Common myeloid progenitor, CD34-positive (primary cell): ENCODE data around the gene TPT1.

Source experiments
- CTCF ChIA-PET: fragments of 350-600 bp; sonication (Branson Sonifier 250); formaldehyde crosslinking; loops from one replicate; lab custom pipeline; 2021; ENCODE audit warnings: antibody characterized with exemption; lab: Charles Lee
- POLR2A ChIA-PET: fragments of 350-600 bp; sonication (Branson Sonifier 250); formaldehyde crosslinking; loops from one replicate; lab custom pipeline; 2021; ENCODE audit warnings: antibody characterized with exemption; lab: Charles Lee
- DNase-seq, 3 donors: peaks; one replicate each; pipeline versions ENCODE4 v3.0.0 to v3.0.0-alpha.2; 2013
- H3K27ac ChIP-seq, 2 experiments: 1 replicate in 1 of 2; 2 replicates in 1 of 2; pipeline ENCODE4 v1.7.0; 2013; ENCODE audit warnings: inconsistent platforms in 2 of 2, low read length in 2 of 2, mild to moderate bottlenecking in 2 of 2, low read depth in 1 of 2, moderate library complexity in 1 of 2; ENCODE audit not compliant: severe bottlenecking in 2 of 2, insufficient read depth in 1 of 2, poor library complexity in 1 of 2
- H3K27me3 ChIP-seq, 5 experiments: replicated peaks in 2 of 5; 1 replicate in 3 of 5; 2 replicates in 2 of 5; pipeline versions ENCODE4 v1.6.1 to v1.7.0; 2013; ENCODE audit warnings: low read length in 4 of 5, mild to moderate bottlenecking in 2 of 5, moderate library complexity in 2 of 5, inconsistent platforms in 1 of 5; ENCODE audit not compliant: insufficient read depth in 5 of 5, control insufficient read depth in 4 of 5
- H3K36me3 ChIP-seq, 4 experiments: 1 replicate in 2 of 4; 2 replicates in 2 of 4; pipeline versions ENCODE4 v1.6.1 to v1.7.0; 2013; ENCODE audit warnings: low read length in 3 of 4, control low read depth in 1 of 4, mild to moderate bottlenecking in 1 of 4; ENCODE audit not compliant: control insufficient read depth in 4 of 4, insufficient read depth in 4 of 4
- H3K4me1 ChIP-seq, 4 experiments: 1 replicate in 3 of 4; 2 replicates in 1 of 4; pipeline versions ENCODE4 v1.6.1 to v1.7.1; 2013; ENCODE audit warnings: low read length in 3 of 4, mild to moderate bottlenecking in 3 of 4, control low read depth in 1 of 4, inconsistent platforms in 1 of 4, moderate library complexity in 1 of 4; ENCODE audit not compliant: control insufficient read depth in 4 of 4, insufficient read depth in 4 of 4; ENCODE audit errors: control extremely low read depth in 1 of 4
- H3K4me3 ChIP-seq, 7 experiments: 1 replicate in 4 of 7; 2 replicates in 3 of 7; pipeline versions ENCODE4 v1.5.1 to v1.7.0; 2013; ENCODE audit warnings: mild to moderate bottlenecking in 7 of 7, low read length in 6 of 7, moderate library complexity in 6 of 7, inconsistent platforms in 2 of 7, low read depth in 2 of 7, control low read depth in 1 of 7; ENCODE audit not compliant: insufficient read depth in 4 of 7, control insufficient read depth in 1 of 7; ENCODE audit errors: extremely low read depth in 1 of 7
- H3K9me3 ChIP-seq, 5 experiments: 1 replicate in 4 of 5; 2 replicates in 1 of 5; pipeline versions ENCODE4 v1.6.1 to v1.7.1; 2013; ENCODE audit warnings: low read length in 4 of 5, mild to moderate bottlenecking in 2 of 5, inconsistent platforms in 1 of 5, low read depth in 1 of 5, moderate library complexity in 1 of 5; ENCODE audit not compliant: control insufficient read depth in 4 of 5, insufficient read depth in 2 of 5; ENCODE audit errors: control extremely low read depth in 1 of 5
- WGBS: methylation state at CpG from one replicate; pipeline ENCODE4 v1.1.5; 2013; ENCODE audit not compliant: insufficient coverage; 5-methylcytosine and 5-hydroxymethylcytosine counted together

TPT1 gene

GRCh38 chr13:45361596-45362206, 20.7 kb upstream of the TPT1 start:
- peaks cover 0 to 16% (median 15%) of the 10 kb centered on the region in 4 experiments for H3K4me1 ChIP-seq
- H3K27ac ChIP-seq = no peak overlapping the region
- WGBS = over 99% methylated on average over 13 of the region's 14 CpGs
- H3K4me3 ChIP-seq = no peak overlapping the region
- H3K9me3 ChIP-seq = peaks cover 0 to 5% (median 0%) of the 10 kb centered on the region in 5 experiments
- ChIA-PET CTCF (interaction anchor here (0.9 to 2.1 kb wide), 4 partner anchors 20 to 82 kb away, joined by 3 to 11 read pairs (median 4); no protein-coding TSS in a partner anchor), POLR2A (no interaction called here)
- DNase-seq = no peak
- peaks cover 0 to 17% (median 13%) of the 10 kb centered on the region in 4 experiments for H3K36me3 ChIP-seq
- no peaks in the 10 kb centered on the region for H3K27me3 ChIP-seq

GRCh38 chr13:45356966-45357672, 16.1 kb upstream of the TPT1 start:
- WGBS = 0% methylated on average over 6 of the region's 7 CpGs
- CTCF ChIA-PET = interaction anchor here (0.7 to 5.8 kb wide), 11 partner anchors 10 to 310 kb away, joined by 3 to 32 read pairs (median 5); partner anchors contain the start of gene TPT1
- Histone ChIP-seq H3K4me3 (no peak overlapping the region), H3K36me3 (peaks cover 5 to 16% (median 11%) of the 10 kb centered on the region in 4 experiments), H3K27ac (no peak overlapping the region), H3K9me3 (no peaks in the 10 kb centered on the region), H3K4me1 (peaks cover 0 to 19% (median 16%) of the 10 kb centered on the region in 4 experiments), H3K27me3 (no peaks in the 10 kb centered on the region)
- POLR2A ChIA-PET = interaction anchor here (0.9 to 3.2 kb wide), 5 partner anchors 12 to 27 kb away, joined by 3 to 20 read pairs (median 3); partner anchors contain the start of gene TPT1
- DNase-seq = peak; percentile 67 to 98 (median 97)

GRCh38 chr13:45353895-45354294, 12.9 kb upstream of the TPT1 start:
- Histone ChIP-seq H3K4me3 (no peak overlapping the region), H3K9me3 (no peaks in the 10 kb centered on the region), H3K27ac (no peak overlapping the region), H3K27me3 (no peaks in the 10 kb centered on the region), H3K4me1 (peaks cover 0 to 18% (median 16%) of the 10 kb centered on the region in 4 experiments), H3K36me3 (peaks cover 8 to 29% (median 22%) of the 10 kb centered on the region in 4 experiments)
- no CpG with 5 or more reads among the region's 1 CpG for WGBS
- POLR2A ChIA-PET = interaction anchor here (0.7 kb wide), 1 partner anchor 265 kb away, joined by 3 read pairs; no protein-coding TSS in a partner anchor
- CTCF ChIA-PET = no interaction called here
- DNase-seq = no peak

- POLR2A ChIA-PET = interaction anchor here (0.7 kb wide), 1 partner anchor 90 kb away, joined by 3 read pairs; no protein-coding TSS in a partner anchor
- Histone ChIP-seq H3K9me3 (no peaks in the 10 kb centered on the region), H3K4me3 (no peak overlapping the region), H3K27ac (no peak overlapping the region), H3K36me3 (peaks cover 11 to 36% (median 25%) of the 10 kb centered on the region in 4 experiments), H3K27me3 (no peaks in the 10 kb centered on the region), H3K4me1 (peaks cover 0 to 9% (median 6%) of the 10 kb centered on the region in 4 experiments)
- CTCF ChIA-PET = interaction anchor here (1.0 to 1.2 kb wide), 2 partner anchors 11 to 15 kb away, joined by 3 to 6 read pairs; partner anchors contain the start of gene TPT1
- WGBS = 100% methylated on average over 8 of the region's 10 CpGs
- DNase-seq = no peak
Measured at GRCh38 chr13:45352031-45352430, 11.0 kb upstream of the TPT1 start.

- no peaks in the 10 kb centered on the region for H3K4me1 ChIP-seq
- no peak for DNase-seq
- no peak overlapping the region for H3K27ac ChIP-seq
- WGBS = 100% methylated on average over 3 of the region's 8 CpGs
- no peaks in the 10 kb centered on the region for H3K27me3 ChIP-seq
- CTCF ChIA-PET = no interaction called here
- H3K4me3 ChIP-seq = no peak overlapping the region
- no peaks in the 10 kb centered on the region for H3K9me3 ChIP-seq
- peaks cover 13 to 46% (median 26%) of the 10 kb centered on the region in 4 experiments for H3K36me3 ChIP-seq
- POLR2A ChIA-PET = no interaction called here
Measured at GRCh38 chr13:45350152-45350551, 9.2 kb upstream of the TPT1 start.

- DNase-seq = no peak
- H3K4me3 ChIP-seq = no peak overlapping the region
- 92% methylated on average over 1 of the region's 2 CpGs for WGBS
- H3K36me3 ChIP-seq = peaks cover 13 to 51% (median 28%) of the 10 kb centered on the region in 4 experiments
- no peaks in the 10 kb centered on the region for H3K27me3 ChIP-seq
- POLR2A ChIA-PET = no interaction called here
- H3K27ac ChIP-seq = no peak overlapping the region
- CTCF ChIA-PET = interaction anchor here (3.7 kb wide), 1 partner anchor 8 kb away, joined by 18 read pairs; no protein-coding TSS in a partner anchor
- H3K4me1 ChIP-seq = no peaks in the 10 kb centered on the region
- no peaks in the 10 kb centered on the region for H3K9me3 ChIP-seq
Measured at GRCh38 chr13:45349438-45349837, 8.5 kb upstream of the TPT1 start.
